Stomach (tissue), 4 donors: ENCODE measurements around the gene COG7.

Experiments
- POLR2A ChIP-seq, 4 donors: fragments of 450-650 bp; IDR thresholded peaks; one replicate each; pipeline ENCODE4 v1.6.1; 2016; ENCODE audit warnings: antibody characterized with exemption in 4 of 4, control low read depth in 2 of 4, mild to moderate bottlenecking in 1 of 4, moderate library complexity in 1 of 4
- TF ChIP-seq, protein P1 (sequence below), 7 experiments: fragments of 450-650 bp in 4 of 7; fragments of 200-600 bp in 3 of 7; sonication (generic) in 3 of 7; IDR thresholded peaks; one replicate each; pipeline ENCODE4 v1.5.1; 2016 to 2019; ENCODE audit warnings: antibody characterized with exemption in 7 of 7, control low read depth in 2 of 7, mild to moderate bottlenecking in 1 of 7

DNA sequence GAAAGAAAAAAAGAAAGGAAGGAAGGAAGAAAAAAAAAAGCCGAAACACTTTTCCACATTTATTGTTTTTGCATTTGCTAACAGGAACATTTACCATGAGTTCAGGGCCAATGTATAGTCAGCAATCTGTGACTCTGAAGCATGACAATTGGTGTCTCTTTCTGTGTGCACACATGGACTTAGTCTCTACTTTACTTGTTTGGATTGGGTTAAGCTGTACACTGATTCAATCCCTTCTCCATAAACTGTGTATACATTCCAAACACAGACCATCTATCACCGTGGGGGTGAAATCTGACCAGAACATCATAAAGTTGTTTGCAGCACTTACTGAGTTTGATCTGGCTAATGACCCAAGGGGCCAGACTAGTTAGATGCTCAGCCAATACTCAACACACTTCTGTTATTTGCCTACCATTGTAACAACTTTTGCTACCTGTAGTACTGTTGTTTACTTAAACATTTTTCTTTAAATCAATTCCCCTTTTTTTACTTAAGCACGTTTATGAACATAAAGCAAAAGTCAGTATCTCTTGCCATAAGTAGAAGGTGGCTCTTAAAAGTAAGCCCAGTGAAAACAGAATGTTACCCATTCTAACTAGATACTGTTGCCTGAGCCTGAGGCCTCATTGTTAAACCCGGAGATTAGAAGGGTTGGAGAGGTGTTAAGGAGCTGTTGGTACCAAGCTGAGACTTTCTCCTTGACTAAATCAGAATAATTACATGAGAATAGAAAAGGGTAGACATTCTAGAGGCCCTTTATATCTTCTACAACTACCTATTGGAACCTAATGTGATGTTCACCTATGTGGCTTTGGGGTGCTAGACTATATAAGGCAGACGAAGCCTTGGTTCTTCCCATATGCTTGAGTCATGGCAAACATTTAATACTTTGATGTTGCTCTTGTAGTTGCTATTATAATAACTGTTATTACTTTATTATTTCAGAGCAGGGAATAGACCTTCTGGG lies 109.1 kb downstream of the COG7 start:
- no peak for TF ChIP-seq POLR2A (IDR thresholded peaks at IDR 0.05)
- TF ChIP-seq, protein P1, sequence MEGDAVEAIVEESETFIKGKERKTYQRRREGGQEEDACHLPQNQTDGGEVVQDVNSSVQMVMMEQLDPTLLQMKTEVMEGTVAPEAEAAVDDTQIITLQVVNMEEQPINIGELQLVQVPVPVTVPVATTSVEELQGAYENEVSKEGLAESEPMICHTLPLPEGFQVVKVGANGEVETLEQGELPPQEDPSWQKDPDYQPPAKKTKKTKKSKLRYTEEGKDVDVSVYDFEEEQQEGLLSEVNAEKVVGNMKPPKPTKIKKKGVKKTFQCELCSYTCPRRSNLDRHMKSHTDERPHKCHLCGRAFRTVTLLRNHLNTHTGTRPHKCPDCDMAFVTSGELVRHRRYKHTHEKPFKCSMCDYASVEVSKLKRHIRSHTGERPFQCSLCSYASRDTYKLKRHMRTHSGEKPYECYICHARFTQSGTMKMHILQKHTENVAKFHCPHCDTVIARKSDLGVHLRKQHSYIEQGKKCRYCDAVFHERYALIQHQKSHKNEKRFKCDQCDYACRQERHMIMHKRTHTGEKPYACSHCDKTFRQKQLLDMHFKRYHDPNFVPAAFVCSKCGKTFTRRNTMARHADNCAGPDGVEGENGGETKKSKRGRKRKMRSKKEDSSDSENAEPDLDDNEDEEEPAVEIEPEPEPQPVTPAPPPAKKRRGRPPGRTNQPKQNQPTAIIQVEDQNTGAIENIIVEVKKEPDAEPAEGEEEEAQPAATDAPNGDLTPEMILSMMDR (IDR thresholded peaks at IDR 0.05), result no peak
